Ishikawa (cell line): Measurements from ENCODE around the gene SMAD3.

Experiments
- EP300 ChIP-seq: IDR thresholded peaks from 2 replicates; pipeline ENCODE4 v1.6.1; 2012; ENCODE audit warnings: borderline replicate concordance
- FOXM1 ChIP-seq: IDR thresholded peaks from 2 replicates; pipeline ENCODE4 v1.6.1; 2012; ENCODE audit warnings: low read depth, borderline replicate concordance
- MAX ChIP-seq: IDR thresholded peaks from 2 replicates; pipeline ENCODE4 v1.6.1; 2012
- NFIC ChIP-seq: IDR thresholded peaks from 2 replicates; pipeline ENCODE4 v1.6.1; 2012
- RAD21 ChIP-seq: IDR thresholded peaks from 2 replicates; pipeline ENCODE4 v1.6.1; 2012; ENCODE audit warnings: low read depth
- TAF1 ChIP-seq: IDR thresholded peaks from 2 replicates; pipeline ENCODE4 v1.6.1; 2012; ENCODE audit warnings: low read depth, mild to moderate bottlenecking
- TCF12 ChIP-seq: IDR thresholded peaks from 2 replicates; pipeline ENCODE4 v1.6.1; 2012; ENCODE audit warnings: low read depth
- TEAD4 ChIP-seq: IDR thresholded peaks from 2 replicates; pipeline ENCODE4 v1.6.1; 2012
- YY1 ChIP-seq: IDR thresholded peaks from 2 replicates; pipeline ENCODE4 v1.6.1; 2012; ENCODE audit warnings: low read depth
- TF ChIP-seq, protein P1 (sequence below): IDR thresholded peaks from 2 replicates; pipeline ENCODE4 v1.6.1; 2012; ENCODE audit warnings: low read depth, mild to moderate bottlenecking

- no peak for TF ChIP-seq EP300
- no peak for TF ChIP-seq NFIC
- no peak for TF ChIP-seq TAF1
- TF ChIP-seq MAX: no peak
- TF ChIP-seq, protein P1, sequence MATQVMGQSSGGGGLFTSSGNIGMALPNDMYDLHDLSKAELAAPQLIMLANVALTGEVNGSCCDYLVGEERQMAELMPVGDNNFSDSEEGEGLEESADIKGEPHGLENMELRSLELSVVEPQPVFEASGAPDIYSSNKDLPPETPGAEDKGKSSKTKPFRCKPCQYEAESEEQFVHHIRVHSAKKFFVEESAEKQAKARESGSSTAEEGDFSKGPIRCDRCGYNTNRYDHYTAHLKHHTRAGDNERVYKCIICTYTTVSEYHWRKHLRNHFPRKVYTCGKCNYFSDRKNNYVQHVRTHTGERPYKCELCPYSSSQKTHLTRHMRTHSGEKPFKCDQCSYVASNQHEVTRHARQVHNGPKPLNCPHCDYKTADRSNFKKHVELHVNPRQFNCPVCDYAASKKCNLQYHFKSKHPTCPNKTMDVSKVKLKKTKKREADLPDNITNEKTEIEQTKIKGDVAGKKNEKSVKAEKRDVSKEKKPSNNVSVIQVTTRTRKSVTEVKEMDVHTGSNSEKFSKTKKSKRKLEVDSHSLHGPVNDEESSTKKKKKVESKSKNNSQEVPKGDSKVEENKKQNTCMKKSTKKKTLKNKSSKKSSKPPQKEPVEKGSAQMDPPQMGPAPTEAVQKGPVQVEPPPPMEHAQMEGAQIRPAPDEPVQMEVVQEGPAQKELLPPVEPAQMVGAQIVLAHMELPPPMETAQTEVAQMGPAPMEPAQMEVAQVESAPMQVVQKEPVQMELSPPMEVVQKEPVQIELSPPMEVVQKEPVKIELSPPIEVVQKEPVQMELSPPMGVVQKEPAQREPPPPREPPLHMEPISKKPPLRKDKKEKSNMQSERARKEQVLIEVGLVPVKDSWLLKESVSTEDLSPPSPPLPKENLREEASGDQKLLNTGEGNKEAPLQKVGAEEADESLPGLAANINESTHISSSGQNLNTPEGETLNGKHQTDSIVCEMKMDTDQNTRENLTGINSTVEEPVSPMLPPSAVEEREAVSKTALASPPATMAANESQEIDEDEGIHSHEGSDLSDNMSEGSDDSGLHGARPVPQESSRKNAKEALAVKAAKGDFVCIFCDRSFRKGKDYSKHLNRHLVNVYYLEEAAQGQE: no peak
- no peak for TF ChIP-seq TCF12
- TF ChIP-seq FOXM1: no peak
- no peak for TF ChIP-seq RAD21
- no peak for TF ChIP-seq TEAD4
- TF ChIP-seq YY1: no peak
Observed at GRCh38 chr15:67085818-67086636, 20.6 kb downstream of the SMAD3 start.
